Activated CD4-positive, CD25-positive, alpha-beta regulatory T cell (primary cell): ENCODE data around the gene EFCAB6.

Experiments used
- DNase-seq, 4 experiments: peaks; one replicate each; lab custom pipeline; 2025; lab: John Stamatoyannopoulos, UW

EFCAB6 gene

GRCh38 chr22:43831561-43832392 is 19.7 kb upstream of the EFCAB6 start:
- no peak for DNase-seq

- no peak for DNase-seq
Measured at GRCh38 chr22:43830931-43831560, 18.9 kb upstream of the EFCAB6 start.

GRCh38 chr22:43829904-43830851 is 18.1 kb upstream of the EFCAB6 start:
- no peak for DNase-seq

GRCh38 chr22:43828998-43829782 is 17.1 kb upstream of the EFCAB6 start:
- DNase-seq: no peak

DNA sequence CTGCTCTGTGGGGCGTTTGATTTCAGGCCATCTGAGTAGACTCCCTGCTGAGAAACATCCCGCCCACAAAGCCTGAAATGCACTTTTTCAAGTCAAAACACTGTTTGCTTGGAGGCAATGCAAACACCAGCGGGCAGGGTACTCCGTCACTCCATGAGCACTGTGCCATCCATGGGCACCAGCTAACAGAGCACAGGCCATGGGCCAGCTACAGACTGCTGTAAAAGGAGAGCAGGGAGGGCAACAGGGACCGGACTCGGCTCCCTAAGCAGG is 16.6 kb upstream of the EFCAB6 start:
- DNase-seq: no peak

DNA sequence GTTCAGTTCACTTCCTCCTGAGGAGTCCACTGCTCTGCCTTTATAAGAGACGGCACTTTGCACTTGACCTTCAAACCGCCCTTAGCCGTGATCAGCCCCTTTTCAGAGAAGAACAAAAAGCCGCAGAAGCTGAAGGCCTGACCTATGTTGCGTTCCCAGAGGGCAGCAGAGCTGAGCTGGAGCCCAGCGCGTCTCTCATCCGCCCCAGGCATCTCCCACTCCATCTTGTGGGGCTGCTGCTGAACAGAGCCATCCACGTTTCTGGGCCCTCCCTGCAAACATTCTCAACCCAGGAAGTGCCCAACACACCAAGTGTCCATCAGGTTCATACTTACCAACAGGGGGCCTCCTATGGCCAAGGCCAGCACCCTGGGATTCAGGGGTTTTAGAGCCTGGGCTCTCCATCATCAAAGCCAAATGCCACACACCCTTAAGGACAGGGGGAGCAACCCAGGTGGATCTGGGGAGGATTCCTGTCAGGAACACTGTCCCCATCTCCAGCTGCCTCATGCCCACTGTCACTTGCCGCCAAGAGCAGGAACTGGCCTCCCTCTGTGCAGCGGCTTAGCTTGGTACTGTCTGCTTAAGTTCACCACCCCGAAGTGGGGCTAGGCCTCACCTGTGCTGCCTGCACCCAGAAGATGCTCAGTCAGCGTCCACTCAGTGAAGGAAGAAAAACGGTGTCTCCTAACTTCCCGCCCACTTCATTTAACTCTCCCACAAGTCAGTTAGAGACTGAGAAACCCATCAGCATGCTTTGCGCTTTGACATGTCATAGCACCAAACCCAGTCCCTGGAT is 16.0 kb upstream of the EFCAB6 start:
- DNase-seq: no peak

DNA sequence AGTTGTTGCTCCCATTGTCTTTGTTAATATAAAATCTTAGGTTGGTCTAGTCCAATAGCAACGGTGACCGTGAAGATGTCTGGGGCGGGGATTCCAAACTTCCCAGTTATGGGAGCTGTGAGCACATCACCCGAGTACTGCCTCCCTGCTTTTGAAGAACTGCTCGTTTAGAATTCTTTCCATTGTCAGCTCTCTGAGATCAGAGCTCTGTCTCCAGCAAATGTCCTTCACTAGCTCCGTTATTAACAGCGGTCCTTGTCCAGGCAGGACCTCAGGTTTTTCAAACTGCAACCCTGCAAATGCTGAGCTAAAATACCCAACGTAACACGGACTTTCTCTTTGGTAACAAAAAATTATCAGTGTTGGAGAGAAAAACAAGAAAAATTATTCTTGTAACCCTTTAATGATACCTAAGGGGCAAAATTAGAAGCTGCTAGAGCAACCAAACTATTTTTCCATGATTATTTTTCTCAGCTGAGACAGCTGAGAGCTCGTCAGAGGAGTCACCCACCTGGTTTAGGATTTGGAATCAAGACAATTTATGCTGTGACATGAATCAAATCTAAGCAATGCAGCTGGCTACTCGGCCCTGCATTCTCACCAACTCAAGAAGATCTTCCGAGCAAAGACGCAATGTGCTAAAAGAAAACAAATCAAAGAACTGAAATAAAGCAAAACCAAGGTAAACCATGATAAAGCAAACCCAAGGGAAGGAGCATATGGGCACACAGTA is 15.1 kb upstream of the EFCAB6 start:
- DNase-seq: no peak

- DNase-seq: no peak
Measured at GRCh38 chr22:43826142-43827002, 14.3 kb upstream of the EFCAB6 start.

DNA sequence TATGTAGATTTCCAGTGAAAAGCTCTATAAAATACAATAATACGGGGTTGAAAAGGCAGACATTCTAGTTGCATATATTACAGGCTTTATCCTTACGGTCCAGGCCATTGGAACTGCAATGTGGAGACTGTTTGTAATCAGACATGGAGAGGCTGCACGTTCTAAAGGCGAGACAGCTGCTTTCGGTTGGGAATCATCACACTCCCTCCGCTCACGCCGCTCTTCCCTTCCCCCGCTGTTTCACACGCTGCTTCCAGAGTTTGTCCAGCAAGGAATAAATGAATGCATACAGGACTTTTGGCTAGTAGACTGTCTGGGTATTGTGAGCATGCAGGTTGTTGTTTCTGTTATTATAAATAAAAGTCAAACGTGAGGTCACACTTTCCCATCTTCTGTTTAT is 13.5 kb upstream of the EFCAB6 start:
- no peak for DNase-seq

GRCh38 chr22:43824724-43825420 is 12.8 kb upstream of the EFCAB6 start:
- no peak for DNase-seq

DNA sequence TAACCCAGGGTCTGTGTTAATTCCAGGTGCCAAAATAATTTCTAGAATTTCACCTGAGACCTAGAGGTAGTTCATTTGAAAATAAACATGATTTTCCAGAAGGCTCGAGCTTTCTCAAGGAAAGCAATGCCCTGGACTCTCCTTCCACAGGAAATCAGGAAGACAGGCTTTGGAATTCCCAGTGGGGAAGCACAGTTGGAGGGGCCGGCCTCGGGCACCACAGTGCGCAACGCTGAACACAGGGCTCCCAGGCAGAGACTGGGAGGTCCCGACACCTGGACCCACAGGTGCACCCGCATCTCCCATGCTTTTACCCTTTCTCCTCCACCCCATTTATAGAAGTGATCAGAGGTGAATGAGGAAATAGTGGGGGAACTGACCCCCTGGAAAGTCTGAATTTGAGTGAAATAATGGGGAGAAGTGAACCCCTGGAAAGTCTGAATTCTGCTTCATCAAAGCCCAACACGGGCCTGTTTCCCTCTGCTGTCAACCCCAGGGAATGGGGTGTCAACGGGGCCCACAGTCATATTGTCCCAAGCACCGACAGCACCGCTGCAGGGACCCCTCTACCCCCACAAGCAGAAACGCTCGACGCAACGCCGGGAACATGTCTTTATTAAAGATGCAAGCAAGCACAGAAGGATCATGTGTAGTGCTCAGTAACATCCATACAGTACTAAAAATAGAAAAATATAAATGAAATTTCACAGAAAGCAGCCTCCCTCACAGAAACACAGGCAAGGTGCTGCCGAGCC is 12.0 kb upstream of the EFCAB6 start:
- no peak for DNase-seq

GRCh38 chr22:43823353-43823908 is 11.3 kb upstream of the EFCAB6 start:
- no peak for DNase-seq

DNA sequence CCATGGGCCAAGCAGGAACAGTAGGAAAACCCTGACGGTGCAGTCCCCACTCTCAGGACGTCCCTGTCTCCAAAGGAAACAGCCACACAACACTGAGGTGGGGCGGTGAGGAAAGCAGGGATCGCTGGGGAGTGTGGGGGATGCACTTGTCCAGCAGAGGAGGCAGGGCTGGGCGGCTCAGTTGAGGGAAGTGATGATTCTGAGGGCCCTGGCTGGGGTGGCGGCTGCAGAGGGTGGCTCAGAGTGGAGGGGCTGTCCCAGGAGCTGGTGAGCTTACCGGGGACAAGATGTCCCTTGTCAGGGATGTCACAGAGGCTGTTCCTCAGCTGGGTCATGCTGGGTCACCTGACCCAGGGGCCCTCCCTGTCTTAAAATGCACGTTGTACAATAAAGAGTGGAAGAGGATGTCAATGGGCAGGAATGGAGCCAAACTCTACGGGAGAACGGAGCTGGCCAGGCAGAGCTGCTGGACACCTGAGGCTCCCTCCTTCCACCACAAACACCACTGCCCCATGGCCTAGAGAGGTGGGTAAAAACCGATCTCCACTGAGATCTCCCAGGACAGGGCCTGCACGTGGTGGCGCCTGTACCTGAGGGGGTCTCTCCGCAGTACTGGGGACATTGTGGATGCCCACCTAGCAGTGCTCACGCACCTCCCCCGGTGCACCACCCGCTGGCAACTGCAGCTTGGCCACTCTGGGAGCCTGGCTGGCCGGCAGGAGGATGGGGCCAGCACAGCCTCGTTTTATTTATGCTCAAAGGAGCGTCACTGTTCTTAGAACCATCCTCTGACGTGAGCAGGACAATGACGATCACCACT is 9.7 kb upstream of the EFCAB6 start:
- no peak for DNase-seq

- no peak for DNase-seq
Measured at GRCh38 chr22:43820651-43821305, 8.7 kb upstream of the EFCAB6 start.

DNA sequence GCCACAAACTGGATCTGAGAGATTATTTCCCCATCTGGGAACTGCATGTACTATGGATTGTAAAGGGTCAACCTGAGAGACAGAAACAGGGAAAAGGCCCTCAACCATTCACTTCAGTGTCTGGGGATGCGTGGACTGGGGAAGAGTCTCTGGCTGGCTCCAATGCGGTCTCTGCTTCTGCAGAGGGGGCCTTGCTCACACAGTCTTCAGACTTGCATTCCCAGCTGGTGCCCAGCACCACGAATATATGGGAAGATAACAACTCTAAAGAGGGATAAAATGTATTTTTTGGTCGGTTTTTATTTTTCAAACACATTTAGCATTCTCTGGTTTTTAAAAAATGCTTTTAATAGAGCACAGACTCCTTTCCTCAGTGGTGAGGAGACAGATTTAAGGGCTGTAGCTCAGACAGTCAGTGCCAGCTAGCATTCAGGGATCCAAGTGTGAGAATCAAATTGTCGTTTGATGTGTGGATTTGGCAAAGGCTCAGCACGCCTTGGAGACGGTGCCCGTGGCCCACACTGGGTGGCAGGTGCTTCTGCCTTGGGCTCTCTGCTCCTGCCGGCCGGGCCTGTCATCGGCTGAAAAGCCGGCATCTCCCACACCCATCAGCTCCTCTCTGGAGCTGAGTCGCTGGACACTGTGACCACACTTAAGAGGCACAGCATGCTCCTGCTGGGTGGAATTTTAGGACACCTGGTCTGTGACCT is 8.0 kb upstream of the EFCAB6 start:
- no peak for DNase-seq
